ENCODE data around the gene TPM2.

TPM2 gene

DNA sequence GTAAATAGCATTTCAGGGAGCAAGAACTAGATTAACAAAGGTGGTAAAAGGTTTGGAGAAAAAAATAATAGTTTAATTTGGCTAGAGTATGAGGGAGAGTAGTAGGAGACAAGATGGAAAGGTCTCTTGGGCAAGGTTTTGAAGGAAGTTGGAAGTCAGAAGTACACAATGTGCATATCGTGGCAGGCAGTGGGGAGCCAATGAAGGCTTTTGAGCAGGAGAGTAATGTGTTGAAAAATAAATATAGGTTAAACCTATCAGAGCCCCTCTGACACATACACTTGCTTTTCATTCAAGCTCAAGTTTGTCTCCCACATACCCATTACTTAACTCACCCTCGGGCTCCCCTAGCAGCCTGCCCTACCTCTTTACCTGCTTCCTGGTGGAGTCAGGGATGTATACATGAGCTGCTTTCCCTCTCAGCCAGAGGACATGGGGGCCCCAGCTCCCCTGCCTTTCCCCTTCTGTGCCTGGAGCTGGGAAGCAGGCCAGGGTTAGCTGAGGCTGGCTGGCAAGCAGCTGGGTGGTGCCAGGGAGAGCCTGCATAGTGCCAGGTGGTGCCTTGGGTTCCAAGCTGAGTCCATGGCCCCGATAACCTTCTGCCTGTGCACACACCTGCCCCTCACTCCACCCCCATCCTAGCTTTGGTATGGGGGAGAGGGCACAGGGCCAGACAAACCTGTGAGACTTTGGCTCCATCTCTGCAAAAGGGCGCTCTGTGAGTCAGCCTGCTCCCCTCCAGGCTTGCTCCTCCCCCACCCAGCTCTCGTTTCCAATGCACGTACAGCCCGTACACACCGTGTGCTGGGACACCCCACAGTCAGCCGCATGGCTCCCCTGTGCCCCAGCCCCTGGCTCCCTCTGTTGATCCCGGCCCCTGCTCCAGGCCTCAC, 16.3 kb downstream of the TPM2 start, which contains the start of gene CA9:
TSS of gene CA9 (plus strand) at position 797 of the 893 bp plus-strand sequence. CDS start at position 829, 32 bp downstream.
- DNase-seq, result no peak

DNA sequence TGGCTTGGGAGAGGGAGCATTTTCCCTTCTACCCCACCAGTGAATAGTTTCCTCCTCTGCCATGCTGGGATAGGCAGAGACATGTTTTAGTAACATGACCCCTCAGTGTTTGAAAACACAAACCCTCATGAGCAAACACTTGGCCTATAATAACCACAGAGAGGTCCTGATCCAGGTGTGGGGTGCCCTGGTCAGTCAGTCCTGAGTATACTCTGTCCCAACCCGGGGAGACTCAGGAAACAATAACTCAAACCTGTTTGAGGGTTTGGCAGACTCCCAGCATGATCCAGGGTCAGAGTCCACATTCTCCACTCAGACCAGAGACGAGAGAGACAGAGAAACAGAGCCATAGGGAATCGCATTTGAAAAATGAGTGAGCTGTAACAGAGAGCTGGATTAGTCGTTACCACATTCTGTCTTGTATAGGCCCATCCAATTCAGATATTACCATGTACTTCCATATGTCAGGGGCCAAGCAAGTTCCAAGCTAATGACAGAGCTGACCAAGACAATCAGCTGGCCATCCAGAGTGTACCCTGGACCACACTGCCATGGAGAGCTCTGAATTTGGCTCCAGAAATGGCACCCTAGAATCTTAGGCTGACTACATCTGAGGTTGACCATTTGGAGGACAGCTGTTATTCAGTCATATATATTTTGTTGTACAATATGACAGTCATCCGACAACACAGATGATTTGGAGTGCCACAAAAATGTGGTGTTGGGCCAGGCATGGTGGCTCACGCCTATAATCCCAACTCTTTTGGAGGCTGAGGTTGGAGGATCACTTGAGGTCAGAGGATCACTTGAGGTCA, 20.2 kb downstream of the TPM2 start:
- no peak for DNase-seq

DNA sequence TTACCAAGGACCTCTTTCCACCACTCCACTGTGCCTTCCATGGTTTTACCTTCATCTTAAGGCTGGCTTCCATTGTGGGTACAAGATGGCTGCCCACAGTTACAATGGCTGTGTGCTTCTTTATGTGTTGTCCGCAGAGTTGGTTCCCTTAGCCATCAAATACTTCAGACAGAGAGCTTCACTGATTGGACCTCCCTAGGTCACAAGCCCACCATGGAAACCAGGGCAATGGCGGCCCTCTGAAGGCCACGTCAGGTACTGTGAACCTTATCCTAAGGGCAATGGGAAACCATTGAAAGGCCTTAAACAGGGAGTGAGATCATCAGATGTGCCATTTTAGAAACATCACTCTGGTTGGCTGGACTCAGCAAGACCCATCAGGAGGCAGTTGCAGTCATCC, 21.8 kb downstream of the TPM2 start:
- no peak for DNase-seq

DNA sequence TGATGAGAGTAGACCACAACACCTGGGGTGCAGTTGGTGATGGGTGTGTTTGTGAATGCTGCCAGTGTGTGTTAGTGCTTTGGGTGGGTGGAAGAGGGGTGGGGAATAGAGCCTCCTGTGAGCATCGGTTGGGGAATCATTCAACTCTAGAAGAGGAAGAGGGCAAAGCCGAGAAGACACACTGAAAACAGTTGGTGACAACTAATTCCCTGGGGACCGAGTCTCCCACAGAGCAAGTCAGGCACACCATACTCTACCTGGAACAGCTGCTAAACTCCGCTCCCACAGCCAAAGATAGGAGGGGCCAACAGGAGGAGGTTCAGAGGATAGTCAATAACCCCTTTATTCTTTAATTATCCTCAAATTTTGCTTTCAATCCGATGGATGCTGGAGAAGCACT, 23.2 kb downstream of the TPM2 start:
- no peak for DNase-seq

DNA sequence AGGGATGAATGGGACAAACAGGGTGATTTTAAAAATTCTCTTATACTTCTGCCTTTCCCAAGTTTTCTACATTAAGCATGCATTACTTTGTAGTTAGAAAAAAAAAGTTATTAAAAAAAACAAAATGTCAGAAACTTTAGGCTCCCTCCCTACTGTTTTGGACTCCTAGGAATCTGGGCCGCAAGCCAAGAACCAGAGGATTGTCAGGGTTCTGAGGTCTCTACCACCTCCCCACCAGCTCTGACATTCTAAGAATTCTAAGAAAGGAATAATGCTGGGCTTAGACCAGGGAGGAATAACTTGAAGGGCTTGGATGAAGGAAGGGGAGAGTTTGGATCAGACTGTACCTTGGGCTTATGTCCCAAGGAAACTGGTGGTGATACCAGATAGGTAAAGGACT, 23.7 kb downstream of the TPM2 start:
- DNase-seq, result no peak

DNA sequence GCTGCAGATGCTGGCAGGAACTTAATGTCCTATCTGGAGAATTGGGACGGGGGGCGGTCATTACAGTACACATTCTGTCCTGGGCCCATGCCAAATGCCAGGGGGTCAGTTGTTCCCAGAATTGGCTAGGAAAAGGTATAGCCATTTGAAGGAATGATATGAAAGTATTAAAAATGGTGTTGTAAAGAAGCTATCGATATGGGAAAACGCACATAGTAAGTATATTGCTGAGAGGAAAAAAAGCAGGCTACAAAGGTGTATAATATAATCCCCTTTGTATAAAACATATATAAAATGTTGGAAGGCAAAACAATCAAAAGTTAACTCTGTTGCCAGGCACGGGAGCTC, 24.3 kb downstream of the TPM2 start:
- DNase-seq, result no peak

DNA sequence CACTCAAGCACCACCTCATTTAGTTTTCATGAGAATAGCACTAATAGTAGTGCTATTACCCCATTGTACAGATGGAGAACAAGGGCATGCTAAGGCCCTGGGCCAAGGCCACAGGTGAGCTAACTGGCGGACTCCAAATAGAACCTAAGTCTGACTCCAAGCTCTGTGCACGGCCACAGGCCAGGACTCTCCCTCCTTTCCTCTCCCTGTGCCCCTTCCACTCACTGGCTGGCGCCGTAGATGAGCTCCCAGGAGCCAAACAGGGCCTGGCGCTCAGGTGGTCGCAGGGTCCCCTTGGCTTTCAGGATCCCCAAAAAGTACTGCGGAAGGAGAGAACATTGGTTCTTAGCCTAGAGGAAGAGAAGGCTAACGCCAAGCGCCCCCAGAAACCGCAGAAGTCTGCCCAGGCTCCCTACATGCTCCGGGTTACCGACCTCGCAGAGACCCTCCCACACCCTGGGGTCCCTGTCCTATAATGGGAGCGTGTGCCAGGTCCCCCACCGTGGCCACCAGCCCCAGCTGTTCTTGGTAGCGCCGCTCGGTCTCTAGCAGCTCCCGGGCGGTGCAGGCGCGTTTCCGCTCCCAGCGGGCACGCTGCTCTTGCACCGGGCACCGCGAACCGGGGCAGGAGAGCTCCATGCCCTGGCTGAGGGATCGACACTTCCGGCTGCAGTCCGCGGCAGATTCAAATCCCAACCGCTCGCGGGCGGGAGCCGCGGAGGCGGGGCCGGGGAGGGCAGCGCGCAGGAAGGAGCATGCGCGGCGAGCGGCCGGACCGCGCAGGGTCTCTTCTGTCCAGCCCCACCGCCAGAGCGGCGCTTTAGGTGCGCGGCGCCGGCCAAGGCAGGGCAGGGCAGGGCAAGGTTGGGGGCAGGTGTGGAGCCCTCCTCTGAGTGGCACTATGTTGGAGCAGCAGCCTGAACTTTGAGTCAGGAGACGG, 24.9 kb downstream of the TPM2 start, which contains the start of gene ARHGEF39:
TSS of gene ARHGEF39 (minus strand) at position 665 of the 940 bp plus-strand sequence. CDS start at position 639, 26 bp downstream.
- peak; percentile 91 for DNase-seq

DNA sequence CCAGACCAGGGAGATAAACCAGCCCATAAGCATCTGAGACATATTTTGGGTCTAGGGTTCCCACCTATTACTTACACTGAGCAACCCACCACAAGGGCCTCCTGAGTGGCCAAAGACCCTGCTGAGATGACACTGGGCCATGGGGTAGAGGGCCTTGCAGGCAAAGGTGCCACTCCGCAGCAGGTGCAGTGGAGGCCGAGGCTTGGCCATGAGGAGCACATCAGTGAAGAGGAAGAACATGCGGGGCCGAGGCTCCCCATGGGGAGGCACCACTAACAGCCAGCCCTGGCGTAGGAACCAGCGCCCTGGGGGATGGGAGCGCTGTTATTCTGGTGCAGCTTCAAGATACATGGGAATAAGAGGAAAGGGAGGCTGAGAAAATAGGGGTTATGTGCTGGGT, 27.3 kb downstream of the TPM2 start:
- DNase-seq, result no peak

DNA sequence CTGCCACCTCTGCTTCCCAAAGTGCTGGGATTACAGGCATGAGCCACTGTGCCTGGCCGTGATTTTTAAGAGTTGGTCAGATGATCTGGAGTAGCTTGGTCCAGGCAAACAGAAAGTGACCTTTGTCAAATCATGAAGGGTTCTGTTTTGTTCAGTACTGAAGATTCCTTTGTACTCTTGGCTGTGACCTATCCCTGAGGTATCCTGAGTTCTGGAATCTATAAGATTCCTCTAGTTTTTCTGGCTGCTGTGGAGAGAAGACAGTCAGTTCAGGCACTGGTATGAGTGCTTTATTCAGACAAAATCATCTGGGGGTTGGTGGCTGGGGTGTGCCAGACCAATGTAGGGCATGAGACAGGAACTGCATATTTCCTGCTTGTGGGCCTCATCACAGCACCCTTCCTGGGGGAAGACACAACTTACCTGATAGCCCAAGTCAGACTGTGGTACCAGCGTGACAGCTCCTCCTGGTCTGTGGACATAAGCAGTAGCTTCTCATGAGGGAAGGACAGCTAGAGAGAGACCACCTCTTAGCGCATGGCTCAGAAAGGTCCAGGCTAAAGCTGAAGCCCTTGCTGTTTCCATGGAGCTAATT, 27.9 kb downstream of the TPM2 start:
- peak; percentile 78 for DNase-seq

DNA sequence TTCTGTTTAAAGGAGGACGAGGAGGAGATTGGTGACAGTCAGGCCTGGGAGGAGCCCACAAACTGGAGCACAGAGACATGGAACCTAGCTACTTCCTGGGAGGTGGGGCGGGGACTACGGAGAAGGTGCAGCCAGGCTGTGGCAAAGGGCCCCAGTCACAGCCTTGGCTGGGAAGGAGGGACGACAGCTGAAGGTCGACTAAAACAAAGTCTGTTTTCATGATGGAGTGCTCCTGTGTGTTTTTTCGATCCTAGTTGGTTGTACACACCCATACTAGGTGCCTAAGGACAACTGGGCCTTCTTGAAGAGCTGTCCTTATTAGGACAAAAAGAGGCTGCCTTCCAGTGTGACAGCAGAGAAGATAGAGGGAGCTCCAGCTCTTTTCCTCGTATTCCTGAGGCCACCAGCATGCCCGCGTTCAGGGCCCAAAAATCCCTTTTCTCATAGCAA, 28.7 kb downstream of the TPM2 start:
- no peak for DNase-seq

DNA sequence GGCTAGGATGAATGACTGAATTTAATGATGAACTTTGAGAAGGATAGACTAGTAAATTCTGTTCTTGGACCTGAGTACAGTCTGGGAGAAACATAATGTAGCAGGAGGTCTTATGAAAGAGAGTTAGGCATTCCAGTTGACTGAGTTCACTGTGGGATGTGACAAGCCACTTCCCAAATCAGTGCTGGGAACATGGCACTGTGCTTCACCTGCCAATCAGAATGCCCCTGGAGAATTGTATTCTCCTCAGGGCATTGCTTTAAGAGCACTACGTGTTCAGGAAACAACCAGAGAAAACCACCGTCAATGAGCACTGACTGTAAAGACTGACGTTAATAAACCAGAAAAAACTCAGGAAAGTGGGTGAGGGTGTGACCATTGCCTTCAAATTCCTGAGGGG, 30.4 kb downstream of the TPM2 start:
- no peak for DNase-seq

DNA sequence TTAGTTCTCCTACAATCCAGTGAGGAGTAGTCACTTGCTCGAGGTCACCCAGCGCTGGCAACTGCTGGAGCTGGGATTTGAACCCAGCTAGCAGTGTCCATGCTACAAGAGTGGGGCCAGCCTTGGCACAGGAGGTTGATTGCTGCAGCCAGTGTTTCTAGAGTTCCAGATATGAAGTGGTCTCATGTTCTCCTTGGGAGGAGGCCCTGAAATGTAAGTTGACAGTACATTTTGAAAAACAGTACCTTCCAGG, 30.8 kb downstream of the TPM2 start:
- DNase-seq, result no peak

DNA sequence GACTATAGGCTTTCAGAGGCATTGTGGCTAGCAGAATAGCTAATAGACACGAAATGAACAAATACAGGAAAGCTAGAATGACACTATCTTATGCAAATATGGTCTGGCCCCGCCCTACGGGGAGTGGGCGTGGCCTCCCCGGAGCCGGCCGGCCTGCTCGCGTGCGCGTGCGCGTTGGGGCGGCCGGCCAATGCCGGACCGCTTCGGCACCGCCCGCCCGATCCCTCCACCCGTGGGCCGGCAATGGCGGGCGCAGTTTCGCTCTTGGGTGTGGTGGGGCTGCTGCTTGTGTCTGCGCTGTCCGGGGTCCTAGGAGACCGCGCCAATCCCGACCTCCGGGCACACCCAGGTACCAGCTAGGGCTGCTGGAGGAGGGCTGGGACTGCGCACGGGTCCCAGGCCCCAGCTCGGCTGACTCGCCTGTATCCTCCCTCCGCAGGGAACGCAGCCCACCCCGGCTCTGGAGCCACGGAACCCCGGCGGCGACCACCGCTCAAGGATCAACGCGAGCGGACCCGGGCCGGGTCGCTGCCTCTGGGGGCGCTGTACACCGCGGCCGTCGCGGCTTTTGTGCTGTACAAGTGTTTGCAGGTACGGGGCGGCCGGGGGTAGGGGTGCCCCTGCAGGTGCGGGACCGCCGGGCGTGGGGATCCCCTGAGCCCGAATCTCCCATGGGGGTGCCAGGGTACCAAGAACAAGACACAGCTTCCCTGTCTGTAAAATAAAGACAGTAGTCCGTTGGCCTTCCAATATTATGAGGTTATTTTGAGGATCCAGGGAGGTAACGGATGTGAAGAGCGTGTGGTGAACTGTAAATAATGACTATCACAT, 31.4 kb downstream of the TPM2 start, which contains the start of gene CCDC107:
TSS of gene CCDC107 (plus strand) at position 156 of the 831 bp plus-strand sequence. CDS start at position 244, 88 bp downstream.
- DNase-seq, result peak; percentile 94

DNA sequence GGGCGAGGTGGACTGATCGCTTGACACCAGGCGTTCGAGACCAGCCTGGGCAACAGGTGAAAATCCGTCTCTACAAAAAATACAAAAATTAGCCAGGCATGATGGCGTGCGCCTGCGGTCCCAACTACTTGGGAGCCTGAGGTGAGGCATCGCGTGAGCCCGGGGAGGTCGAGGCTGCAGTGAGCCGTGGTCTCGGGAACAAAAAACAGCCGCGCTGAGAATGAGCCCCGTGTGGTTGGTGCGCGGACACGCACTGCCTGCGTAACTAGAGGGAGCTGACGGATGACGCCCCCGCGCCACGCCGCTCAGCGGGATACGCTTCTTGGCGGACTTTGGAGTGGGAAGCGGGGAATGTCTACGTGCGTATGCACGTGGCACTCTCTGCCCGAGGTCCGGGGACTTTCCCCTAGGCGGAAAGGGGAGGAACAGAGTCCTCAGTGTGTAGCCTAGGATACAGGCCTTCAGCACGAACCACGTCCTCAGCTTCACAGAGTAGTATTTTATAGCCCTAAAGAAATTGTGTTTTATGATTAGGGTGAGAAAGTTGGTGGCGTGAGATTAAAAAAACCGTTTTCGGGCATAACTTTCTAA, 32.1 kb downstream of the TPM2 start, which contains the start of gene RMRP:
TSS of gene RMRP (minus strand) at position 474 of the 591 bp plus-strand sequence.
- DNase-seq, result peak; percentile 97

DNA sequence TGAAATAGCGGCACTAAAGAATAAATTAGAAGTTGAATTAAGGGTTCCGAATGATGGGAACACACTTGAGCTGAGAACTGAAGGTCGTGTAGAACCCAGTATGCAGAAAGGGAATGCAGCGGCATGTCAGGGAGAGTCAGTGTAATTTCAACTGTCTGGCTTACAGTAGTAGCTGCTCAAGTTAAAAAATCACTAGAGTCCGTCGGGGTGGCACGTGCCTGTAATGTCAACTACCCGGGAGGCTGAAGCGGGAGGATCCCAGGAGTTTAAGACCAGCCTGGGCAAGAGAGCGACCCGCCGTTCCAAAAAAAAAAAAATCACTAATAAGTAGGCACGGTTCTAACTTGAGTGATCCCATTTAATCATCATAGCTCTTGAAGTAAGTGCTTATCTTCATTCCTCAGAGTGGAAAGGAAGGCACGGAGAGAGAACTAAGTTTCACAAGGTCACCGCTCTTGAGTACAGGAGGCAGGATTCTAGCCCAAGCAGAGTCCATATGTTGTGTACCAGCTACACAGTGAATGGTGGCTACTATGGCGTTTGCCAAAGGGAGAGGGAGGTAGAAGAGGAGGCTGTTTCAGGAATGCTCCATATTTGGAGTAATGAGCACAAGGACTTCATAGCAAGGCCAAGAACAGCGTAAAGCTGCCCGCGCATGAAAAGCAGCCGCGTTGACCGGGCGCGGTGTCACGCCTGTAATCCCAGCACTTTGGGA, 32.7 kb downstream of the TPM2 start:
- DNase-seq, result peak; percentile 61

DNA sequence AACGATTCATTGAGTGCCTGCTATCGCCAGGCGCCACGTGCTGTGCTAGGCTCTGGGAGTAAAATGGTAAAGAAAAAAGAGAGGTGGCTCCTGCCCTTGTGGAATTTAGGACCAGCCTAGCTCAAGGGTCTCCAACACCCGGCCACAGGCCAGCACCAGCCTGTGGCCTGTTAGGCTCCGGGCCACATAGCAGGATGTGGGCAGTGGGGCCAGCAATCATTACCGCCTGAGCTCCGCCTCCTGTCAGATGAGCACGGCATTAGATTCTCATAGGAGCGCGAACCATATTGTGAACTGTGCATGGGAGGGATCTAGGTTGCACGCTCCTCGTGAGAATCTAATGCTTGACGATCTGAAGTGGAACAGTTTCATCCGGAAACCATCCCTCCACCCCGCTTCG, 33.4 kb downstream of the TPM2 start:
- DNase-seq, result peak; percentile 64

DNA sequence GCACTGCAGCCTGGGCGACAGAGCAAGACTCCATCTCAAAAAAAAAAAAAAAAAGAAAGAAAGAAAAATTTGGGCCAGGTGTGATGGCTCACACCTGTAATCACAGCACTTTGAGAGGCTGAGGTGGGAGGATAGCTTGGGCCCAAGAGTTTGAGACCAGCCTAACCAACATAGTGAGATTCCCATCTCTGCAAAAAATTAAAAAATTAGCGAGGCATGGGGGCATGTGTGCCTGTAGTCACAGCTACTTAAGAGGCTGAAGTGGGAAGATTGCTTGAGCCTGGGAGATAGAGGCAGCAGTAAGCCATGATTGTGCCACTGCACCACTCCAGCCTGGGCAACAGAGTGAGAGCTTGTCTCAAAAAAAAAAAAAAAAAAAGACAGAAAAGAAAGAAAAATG, 36.1 kb downstream of the TPM2 start:
- DNase-seq, result peak; percentile 44

DNA sequence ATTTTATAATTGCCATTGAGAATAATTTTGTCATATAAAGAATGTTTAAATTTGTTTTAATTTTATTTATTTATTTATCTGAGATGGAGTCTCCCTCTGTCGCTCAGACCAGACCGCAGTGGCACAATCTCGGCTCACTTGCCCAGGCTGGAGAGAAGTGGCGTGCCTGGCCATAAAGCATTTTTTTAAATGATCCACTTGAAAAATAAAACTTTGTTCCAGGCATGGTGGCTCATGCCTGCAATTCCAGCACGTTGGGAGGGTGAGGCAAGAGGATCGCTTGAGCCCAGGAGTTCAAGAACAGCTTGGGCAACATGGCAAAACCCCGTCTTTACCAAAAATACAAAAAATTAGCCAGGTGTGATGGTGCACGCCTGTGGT, 36.9 kb downstream of the TPM2 start:
- DNase-seq, result peak; percentile 42

DNA sequence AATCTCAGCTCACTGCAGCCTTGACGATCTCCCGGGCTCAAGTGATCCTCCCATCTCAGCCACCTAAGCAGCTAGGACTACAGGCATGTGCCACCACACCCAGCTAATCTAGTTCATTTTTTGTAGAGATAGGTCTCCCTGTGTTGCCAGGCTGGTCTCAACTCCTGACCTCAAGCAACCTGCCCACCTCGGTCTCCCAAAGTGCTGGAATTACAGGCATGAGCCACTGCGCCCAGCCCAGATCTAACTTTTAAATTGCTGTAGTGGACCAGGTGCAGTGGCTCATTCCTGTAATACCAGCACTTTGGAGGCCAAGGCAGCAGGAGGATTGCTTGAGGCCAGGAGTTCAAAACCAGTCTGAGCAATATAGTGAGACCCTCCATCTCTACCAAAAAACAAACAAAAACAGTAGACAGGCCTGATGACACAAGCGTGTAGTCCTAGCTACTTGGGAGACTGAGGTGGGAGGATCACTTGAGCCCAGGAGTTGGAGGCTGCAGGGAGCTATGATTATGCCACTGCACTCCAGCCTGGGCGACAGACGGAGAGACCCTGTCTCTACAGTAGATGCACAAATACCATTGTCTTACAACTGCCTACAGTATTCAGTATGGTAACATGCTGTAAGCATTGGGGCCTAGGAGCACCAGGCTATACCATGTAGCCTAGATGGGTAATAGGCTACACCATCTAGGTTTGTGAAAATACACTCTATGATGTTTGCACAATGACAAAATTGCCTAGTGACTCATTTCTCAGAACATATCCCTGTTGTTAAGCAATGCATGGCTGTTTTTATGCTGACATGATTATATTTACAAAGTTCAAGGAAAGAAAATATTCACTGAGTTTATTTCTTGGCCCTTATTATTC, 37.5 kb downstream of the TPM2 start:
- peak; percentile 60 for DNase-seq

Measured in activated effector memory CD4-positive, alpha-beta T cell treated with anti-CD3 and anti-CD28 coated beads, Interleukin-2, amount 50 U/mL, for 16 hours (primary cell).